NCI-H2081 treated with DMSO at 0.1 percent for 48 hours (cell line): ENCODE measurements around the gene NPHS1.
"Not testable (repeated sequence)": the region's sequence is repeated elsewhere in the genome, so short reads cannot be mapped to it uniquely, and the experiment has no call there.

Experiments
- DNase-seq: peaks from one replicate; lab custom pipeline; 2025; lab: John Stamatoyannopoulos, UW

Gene NPHS1

GRCh38 chr19:35813043-35813890, 39.0 kb downstream of the NPHS1 start:
- no peak for DNase-seq

GRCh38 chr19:35812220-35813042, 39.9 kb downstream of the NPHS1 start, which contains the start of gene PRODH2:
Gene PRODH2, minus strand, starts transcription at chr19:35812845. Its CDS starts 40 bp downstream, at chr19:35812805.
- DNase-seq: no peak

GRCh38 chr19:35811317-35812219, 40.7 kb downstream of the NPHS1 start:
- no peak for DNase-seq

- DNase-seq: no peak
Observed at GRCh38 chr19:35807633-35808032, 44.7 kb downstream of the NPHS1 start.

GRCh38 chr19:35806597-35806996, 45.7 kb downstream of the NPHS1 start:
- no peak for DNase-seq

GRCh38 chr19:35805526-35806102, 46.7 kb downstream of the NPHS1 start:
- no peak for DNase-seq

- no peak for DNase-seq
Observed at GRCh38 chr19:35801828-35802227, 50.5 kb downstream of the NPHS1 start.

- DNase-seq: no peak
Observed at GRCh38 chr19:35797663-35798062, 54.6 kb downstream of the NPHS1 start.

GRCh38 chr19:35796645-35797542, 55.4 kb downstream of the NPHS1 start:
- DNase-seq: no peak

- DNase-seq: not testable (repeated sequence)
Observed at GRCh38 chr19:35795564-35795963, 56.7 kb downstream of the NPHS1 start.

GRCh38 chr19:35793381-35794165, 58.7 kb downstream of the NPHS1 start:
- DNase-seq: no peak

- DNase-seq: no peak
Observed at GRCh38 chr19:35792888-35793287, 59.4 kb downstream of the NPHS1 start.

GRCh38 chr19:35792312-35792711, 60.0 kb downstream of the NPHS1 start:
- DNase-seq: no peak

GRCh38 chr19:35791814-35792279, 60.5 kb downstream of the NPHS1 start:
- no peak for DNase-seq

- no peak for DNase-seq
Observed at GRCh38 chr19:35790981-35791813, 61.1 kb downstream of the NPHS1 start.

GRCh38 chr19:35789978-35790944, 62.0 kb downstream of the NPHS1 start:
- DNase-seq: no peak

GRCh38 chr19:35789195-35789977, 62.9 kb downstream of the NPHS1 start:
- no peak for DNase-seq
